Heart right ventricle (tissue), 16 donors: ENCODE measurements around the gene INPP5D. TPM values are rescaled to one million over a fixed set of nuclear protein-coding genes. Genes with fewer than 3 reads are reported as not detected.

Source experiments
- ATAC-seq, 8 donors: fragments of 200-7000 bp; cut with Tn5 transposase; one replicate each; pipeline ENCODE4 v1.9.1; 2020; ENCODE audit warnings: mild to moderate bottlenecking in 8 of 8, moderate library complexity in 8 of 8, moderate number of reproducible peaks in 1 of 8
- DNase-seq, 2 donors: peaks; one replicate each; pipeline ENCODE4 v3.0.0-alpha.2; 2020
- H3K27ac ChIP-seq, 10 donors: fragments of 200-600 bp; sonication (generic) in 2 of 10; one replicate each; pipeline versions ENCODE4 v1.5.0 to v1.8.0; 2020 to 2022; ENCODE audit warnings: mild to moderate bottlenecking in 3 of 10
- H3K27me3 ChIP-seq, 7 donors: fragments of 200-600 bp; one replicate each; pipeline ENCODE4 v1.8.0; 2021 to 2022; ENCODE audit warnings: mild to moderate bottlenecking in 2 of 7
- H3K36me3 ChIP-seq, 9 donors: fragments of 200-600 bp; sonication (generic) in 1 of 9; one replicate each; pipeline versions ENCODE4 v1.5.0 to v1.8.0; 2020 to 2022; ENCODE audit warnings: mild to moderate bottlenecking in 2 of 9
- H3K4me1 ChIP-seq, 9 donors: fragments of 200-600 bp; sonication (generic) in 1 of 9; one replicate each; pipeline versions ENCODE4 v1.5.0 to v1.8.0; 2020 to 2022; ENCODE audit warnings: mild to moderate bottlenecking in 4 of 9
- H3K4me3 ChIP-seq, 10 donors: fragments of 200-600 bp; sonication (generic) in 2 of 10; one replicate each; pipeline versions ENCODE4 v1.5.0 to v1.8.0; 2020 to 2022; ENCODE audit warnings: mild to moderate bottlenecking in 7 of 10, moderate library complexity in 2 of 10
- H3K9me3 ChIP-seq, 11 donors: fragments of 200-600 bp in 10 of 11; sonication (generic) in 2 of 11; one replicate each; pipeline versions ENCODE4 v1.5.0 to v1.8.0; 2013 to 2022; ENCODE audit warnings: mild to moderate bottlenecking in 2 of 11, control low read depth in 1 of 11, moderate library complexity in 1 of 11
- WGBS, 2 donors: extraction: QIAGEN DNeasy Blood & Tissue Kit; methylation state at CpG; one replicate each; pipeline ENCODE4 v1.1.7; 2013; ENCODE audit warnings: inconsistent platforms in 1 of 2; 5-methylcytosine and 5-hydroxymethylcytosine counted together
- intact Hi-C, 10 donors: fragments of 100-400 bp; cut with DNase I; formaldehyde crosslinking; loops; one replicate each; pipeline versions ENCODE4 v1.11.1 to v1.14.2; 2022
- polyA plus RNA-seq, 2 donors: library from polyadenylated mRNA; stranded (reverse); fragments of 200-250 nt; gene quantifications; one replicate each; pipeline ENCODE4 v1.2.3, GENCODE V29; 2013
- total RNA-seq, 10 donors: library from RNA; stranded (reverse); fragmentation: NEBNext Ultra II Directional in 3 of 10; extraction: Animal tissue kit (Norgen Biotek cat#: 25700) in 3 of 10; gene quantifications; one replicate each; pipeline versions ENCODE4 v1.2.1 to v1.2.4, GENCODE V29; 2021 to 2023
- TF ChIP-seq, protein P1 (sequence below), 9 donors: fragments of 200-600 bp; sonication (generic) in 2 of 9; IDR thresholded peaks; one replicate each; pipeline versions ENCODE4 v1.5.0 to v1.8.0; 2021 to 2022; ENCODE audit warnings: antibody characterized with exemption in 9 of 9, mild to moderate bottlenecking in 5 of 9, moderate library complexity in 1 of 9
- donor health status: Arrhythmogenic right ventricular cardiomyopathy.
- donor health status: ischemic (EF 13 %, LVEDD 7.1; RV severe dilation, severe dysfunction).
- donor health status: healthy with polysubstance abuse.
- donor health status: DM: no; HTN: yes; CAD: no.
- donor health status: DM: no; HTN: no; CAD: no.
- donor health status: ischemic (EF 25% LVEDD 6.9; RV normal size, moderate dysfunction).
- donor health status: ischemic (EF 25% LVEDD 5.7; RV mildly dilated, moderate dysfunction).
- donor health status: healthy.
- donor health status: DM: yes; HTN: yes; CAD: no.
- donor health status: Ischemic cardiomyopathy.
- donor health status: ischemic (EF 35%, LVEDD 5.7; RV mildly dilated, moderate dysfunction).
- donor health status: nonischemic (EF 11% LVEDD 7.7; RV severe dilation, severe dysfunction).
- donor health status: DM: yes; HTN: yes; CAD: no.
- donor health status: PGD.
- donor health status: ischemic (EF 29% LVEDD 5.4; RV normal size, mild dysfunction).
- donor health status: nonischemic (EF 23%, LVEDD 6.1; RV moderate dilation, normal function).

The INPP5D gene
- total and polyA plus RNA-seq, 12 donors = 2.9 to 17.2 (median 5.7) TPM

DNA sequence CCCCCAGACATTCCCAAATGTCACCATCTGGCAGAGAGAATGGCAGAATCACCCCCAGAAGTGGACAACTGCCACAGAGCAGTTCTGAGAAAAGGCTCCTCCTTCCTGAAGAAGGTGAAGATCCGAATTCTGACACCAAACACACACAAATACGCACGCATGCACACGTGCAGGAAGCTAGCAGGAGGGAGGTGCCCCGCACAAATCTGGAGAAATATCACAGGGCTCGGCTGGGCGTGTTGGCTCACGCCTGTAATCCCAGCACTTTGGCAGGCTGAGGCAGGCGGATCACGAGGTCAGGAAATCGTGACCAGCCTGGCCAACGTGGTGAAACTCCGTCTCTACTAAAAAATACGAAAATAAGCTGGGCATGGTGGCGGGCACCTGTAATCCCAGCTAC, 152.9 kb downstream of the INPP5D start:
- Histone ChIP-seq H3K27ac (no peak overlapping the region), H3K4me1 (peaks cover 0 to 37% (median 23%) of the 10 kb centered on the region in 9 donors), H3K36me3 (no peaks in the 10 kb centered on the region), H3K27me3 (no peaks in the 10 kb centered on the region), H3K4me3 (no peak overlapping the region), H3K9me3 (no peaks in the 10 kb centered on the region)
- ATAC-seq (no peak), DNase-seq (no peak)
- intact Hi-C loops = no loop called here
- 91% methylated on average over 15 of the region's 15 CpGs for WGBS, 2 donors
- TF ChIP-seq, protein P1, sequence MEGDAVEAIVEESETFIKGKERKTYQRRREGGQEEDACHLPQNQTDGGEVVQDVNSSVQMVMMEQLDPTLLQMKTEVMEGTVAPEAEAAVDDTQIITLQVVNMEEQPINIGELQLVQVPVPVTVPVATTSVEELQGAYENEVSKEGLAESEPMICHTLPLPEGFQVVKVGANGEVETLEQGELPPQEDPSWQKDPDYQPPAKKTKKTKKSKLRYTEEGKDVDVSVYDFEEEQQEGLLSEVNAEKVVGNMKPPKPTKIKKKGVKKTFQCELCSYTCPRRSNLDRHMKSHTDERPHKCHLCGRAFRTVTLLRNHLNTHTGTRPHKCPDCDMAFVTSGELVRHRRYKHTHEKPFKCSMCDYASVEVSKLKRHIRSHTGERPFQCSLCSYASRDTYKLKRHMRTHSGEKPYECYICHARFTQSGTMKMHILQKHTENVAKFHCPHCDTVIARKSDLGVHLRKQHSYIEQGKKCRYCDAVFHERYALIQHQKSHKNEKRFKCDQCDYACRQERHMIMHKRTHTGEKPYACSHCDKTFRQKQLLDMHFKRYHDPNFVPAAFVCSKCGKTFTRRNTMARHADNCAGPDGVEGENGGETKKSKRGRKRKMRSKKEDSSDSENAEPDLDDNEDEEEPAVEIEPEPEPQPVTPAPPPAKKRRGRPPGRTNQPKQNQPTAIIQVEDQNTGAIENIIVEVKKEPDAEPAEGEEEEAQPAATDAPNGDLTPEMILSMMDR (IDR thresholded peaks at IDR 0.05) = no peak

DNA sequence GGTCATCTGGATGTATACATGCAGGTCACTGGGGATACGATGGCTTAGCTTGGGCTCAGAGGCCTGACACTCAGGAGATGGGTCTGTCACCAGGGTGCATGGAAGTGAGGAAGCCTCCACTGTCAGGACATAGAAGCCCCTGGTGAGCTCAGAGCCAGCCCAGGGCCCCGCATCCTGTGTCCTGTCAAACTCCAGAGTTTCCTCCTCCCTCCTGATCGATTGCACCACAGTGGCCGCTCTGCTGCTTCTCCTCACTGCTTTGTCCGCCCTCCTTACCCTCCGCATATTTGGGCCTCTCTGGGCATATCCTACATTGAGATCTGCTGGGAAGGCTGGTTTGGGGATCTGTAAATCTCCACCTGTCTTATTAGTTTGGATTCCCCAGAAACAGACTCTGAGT, 153.8 kb downstream of the INPP5D start:
- intact Hi-C loops = no loop called here
- H3K36me3 ChIP-seq = no peaks in the 10 kb centered on the region
- no peaks in the 10 kb centered on the region for H3K9me3 ChIP-seq
- DNase-seq (no peak), ATAC-seq (no peak)
- WGBS, 2 donors = 73 to 81% methylated on average over 6 of the region's 6 CpGs
- H3K4me1 ChIP-seq = peaks cover 0 to 28% (median 23%) of the 10 kb centered on the region in 9 donors
- no peaks in the 10 kb centered on the region for H3K27me3 ChIP-seq
- H3K27ac ChIP-seq = no peak overlapping the region
- H3K4me3 ChIP-seq = no peak overlapping the region
- TF ChIP-seq, protein P1 (IDR thresholded peaks at IDR 0.05) = no peak

DNA sequence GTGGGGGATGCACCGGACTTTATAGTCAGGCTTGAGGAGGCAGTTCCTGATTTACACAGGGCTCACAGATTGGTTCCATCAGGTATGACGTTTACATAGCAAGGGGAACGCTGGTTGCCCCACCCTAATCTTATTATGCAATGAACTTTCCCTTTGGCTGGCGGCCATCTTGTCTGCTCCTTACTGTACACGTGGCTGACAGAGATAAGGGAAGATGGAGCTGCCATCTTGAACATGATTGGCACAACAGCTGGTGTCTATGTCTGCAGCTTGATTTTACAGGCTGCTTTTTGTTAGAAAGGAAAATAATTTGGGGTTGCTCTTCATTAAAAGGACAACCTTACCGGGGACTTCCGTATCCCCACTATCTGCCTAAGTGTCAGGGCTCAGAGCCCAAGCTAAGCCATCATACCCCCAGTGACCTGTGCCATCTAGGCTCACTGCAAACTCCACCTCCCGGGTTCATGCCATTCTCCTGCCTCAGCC, 157.8 kb downstream of the INPP5D start:
- no peak overlapping the region for H3K4me3 ChIP-seq
- DNase-seq = no peak
- no peak overlapping the region for H3K27ac ChIP-seq
- intact Hi-C loops = no loop called here
- H3K36me3 ChIP-seq = no peaks in the 10 kb centered on the region
- H3K27me3 ChIP-seq = no peaks in the 10 kb centered on the region
- TF ChIP-seq, protein P1 (IDR thresholded peaks at IDR 0.05) = no peak
- no peaks in the 10 kb centered on the region for H3K9me3 ChIP-seq
- WGBS, 2 donors = 71 to 78% methylated on average over 8 of the region's 8 CpGs
- H3K4me1 ChIP-seq = no peaks in the 10 kb centered on the region
- no peak for ATAC-seq

DNA sequence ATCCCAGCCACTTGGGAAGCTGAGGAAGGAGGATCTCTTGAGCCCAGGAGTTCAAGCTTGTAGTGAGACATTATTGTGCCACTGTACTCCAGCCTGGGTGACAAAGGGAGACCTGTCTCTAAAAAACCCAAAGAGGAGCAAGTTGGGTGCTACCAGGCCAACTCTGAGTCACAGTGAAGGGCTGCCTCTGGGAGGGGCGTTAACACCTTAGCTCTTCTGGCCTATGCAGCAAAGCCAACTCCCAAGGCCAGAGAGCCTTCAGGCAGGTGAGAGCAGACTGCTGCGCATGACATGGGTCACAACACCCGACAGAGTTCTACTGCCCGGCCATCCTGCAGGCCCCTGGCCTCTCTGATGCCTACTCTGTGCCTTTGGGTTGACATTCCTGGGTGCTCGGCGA, 158.7 kb downstream of the INPP5D start:
- no peaks in the 10 kb centered on the region for H3K9me3 ChIP-seq
- no peaks in the 10 kb centered on the region for H3K27me3 ChIP-seq
- intact Hi-C loops = no loop called here
- TF ChIP-seq, protein P1 (IDR thresholded peaks at IDR 0.05) = no peak
- no peaks in the 10 kb centered on the region for H3K4me1 ChIP-seq
- DNase-seq (no peak), ATAC-seq (no peak)
- no peaks in the 10 kb centered on the region for H3K36me3 ChIP-seq
- WGBS, 2 donors = 93 to 94% methylated on average over 6 of the region's 6 CpGs
- H3K27ac ChIP-seq = no peak overlapping the region
- H3K4me3 ChIP-seq = no peak overlapping the region
